ENCODE data around the gene ACD. TPM values are rescaled to one million over a fixed set of nuclear protein-coding genes. Genes with fewer than 3 reads are reported as not detected.

ACD gene
- total RNA-seq, 4 donors from 2014 or later = 9.9 to 12.8 (median 11.1) TPM

GRCh38 chr16:67664871-67665270, 4.8 kb upstream of the ACD start:
- in situ Hi-C loops (cut with MboI; ENCODE audit: low sequenced_read_pairs in 4 of 4) = loop anchor here in 2 of 4 donors (10.0 kb wide), 2 partner anchors 110 to 140 kb away; partner anchors contain the start of gene RIPOR1 (in 1 of the 2)
- no peaks in the 10 kb centered on the region for H3K9me3 ChIP-seq
- no peak for DNase-seq
- peaks cover 0 to 12% of the 10 kb centered on the region in 2 donors for H3K36me3 ChIP-seq
- ATAC-seq = no peak
- intact Hi-C loops (cut with DNase I; ENCODE audit: low total_unique reads) = no loop called here
- no peak for TF ChIP-seq POLR2A (IDR thresholded peaks at IDR 0.05)
- no peak for TF ChIP-seq CTCF (IDR thresholded peaks at IDR 0.05 in 4 of 5, conservative IDR thresholded peaks at IDR 0.05 in 1 of 5)
- H3K27ac ChIP-seq = no peak overlapping the region
- no peak overlapping the region for H3K4me3 ChIP-seq
- no peaks in the 10 kb centered on the region for H3K27me3 ChIP-seq
- peaks cover 27 to 30% of the 10 kb centered on the region in 2 donors for H3K4me1 ChIP-seq

GRCh38 chr16:67664258-67664657, 4.2 kb upstream of the ACD start:
- ATAC-seq (no peak), DNase-seq (no peak)
- no peaks in the 10 kb centered on the region for H3K27me3 ChIP-seq
- no peak overlapping the region for H3K4me3 ChIP-seq
- H3K9me3 ChIP-seq = no peaks in the 10 kb centered on the region
- H3K4me1 ChIP-seq = peaks cover 30 to 36% of the 10 kb centered on the region in 2 donors
- H3K36me3 ChIP-seq = peaks cover 0 to 12% of the 10 kb centered on the region in 2 donors
- TF ChIP-seq POLR2A (IDR thresholded peaks at IDR 0.05) (no peak), CTCF (IDR thresholded peaks at IDR 0.05 in 4 of 5, conservative IDR thresholded peaks at IDR 0.05 in 1 of 5) (no peak)
- intact Hi-C loops (cut with DNase I; ENCODE audit: low total_unique reads) = no loop called here
- in situ Hi-C loops (cut with MboI; ENCODE audit: low sequenced_read_pairs in 4 of 4) = loop anchor here in 2 of 4 donors (10.0 kb wide), 2 partner anchors 109 to 139 kb away; partner anchors contain the start of gene RIPOR1 (in 1 of the 2)
- H3K27ac ChIP-seq = no peak overlapping the region

- intact Hi-C loops (cut with DNase I; ENCODE audit: low total_unique reads) = no loop called here
- ATAC-seq = no peak
- Histone ChIP-seq H3K36me3 (peaks cover 0 to 12% of the 10 kb centered on the region in 2 donors), H3K27ac (no peak overlapping the region), H3K9me3 (no peaks in the 10 kb centered on the region), H3K4me3 (no peak overlapping the region), H3K27me3 (no peaks in the 10 kb centered on the region), H3K4me1 (peaks cover 35 to 40% of the 10 kb centered on the region in 2 donors)
- TF ChIP-seq CTCF (IDR thresholded peaks at IDR 0.05 in 4 of 5, conservative IDR thresholded peaks at IDR 0.05 in 1 of 5) = no peak
- no peak for TF ChIP-seq POLR2A (IDR thresholded peaks at IDR 0.05)
- in situ Hi-C loops (cut with MboI; ENCODE audit: low sequenced_read_pairs in 4 of 4) = loop anchor here in 2 of 4 donors (10.0 kb wide), 2 partner anchors 109 to 139 kb away; partner anchors contain the start of gene RIPOR1 (in 1 of the 2)
- DNase-seq = no peak
Observed at GRCh38 chr16:67663877-67664222, 3.8 kb upstream of the ACD start.

GRCh38 chr16:67663151-67663876, 3.3 kb upstream of the ACD start:
- in situ Hi-C loops (cut with MboI; ENCODE audit: low sequenced_read_pairs in 4 of 4) (loop anchor here in 2 of 4 donors (10.0 kb wide), 2 partner anchors 109 to 139 kb away; partner anchors contain the start of gene RIPOR1 (in 1 of the 2)), intact Hi-C loops (cut with DNase I; ENCODE audit: low total_unique reads) (no loop called here)
- H3K27me3 ChIP-seq = no peaks in the 10 kb centered on the region
- peaks cover 0 to 12% of the 10 kb centered on the region in 2 donors for H3K36me3 ChIP-seq
- DNase-seq = no peak
- H3K9me3 ChIP-seq = no peaks in the 10 kb centered on the region
- no peak overlapping the region for H3K27ac ChIP-seq
- TF ChIP-seq CTCF (IDR thresholded peaks at IDR 0.05 in 4 of 5, conservative IDR thresholded peaks at IDR 0.05 in 1 of 5) = no peak
- no peak for TF ChIP-seq POLR2A (IDR thresholded peaks at IDR 0.05)
- no peak for ATAC-seq
- no peak overlapping the region for H3K4me3 ChIP-seq
- peaks cover 37 to 43% of the 10 kb centered on the region in 2 donors for H3K4me1 ChIP-seq

Data from gastrocnemius medialis (tissue), 4 donors.